Aorta (tissue), 5 donors: ENCODE measurements around the gene DPP6. TPM values are rescaled to one million over a fixed set of nuclear protein-coding genes. Genes with fewer than 3 reads are reported as not detected.

Source experiments
- ATAC-seq: fragments of 200-7000 bp; cut with Tn5 transposase; one replicate; pipeline ENCODE4 v1.9.1; 2022; ENCODE audit warnings: moderate library complexity; ENCODE audit not compliant: low FRiP score
- DNase-seq, 2 donors: peaks; one replicate each; pipeline ENCODE4 v3.0.0-alpha.2; 2020
- H3K27ac ChIP-seq, 2 donors: one replicate each; pipeline ENCODE4 v1.5.1; 2013; ENCODE audit warnings: low read length in 2 of 2, mild to moderate bottlenecking in 2 of 2, moderate library complexity in 2 of 2, control low read depth in 1 of 2, inconsistent platforms in 1 of 2, low read depth in 1 of 2
- H3K27me3 ChIP-seq, 2 donors: one replicate each; pipeline ENCODE4 v1.6.1; 2013; ENCODE audit warnings: control low read depth in 1 of 2, low read length in 1 of 2, mild to moderate bottlenecking in 1 of 2, moderate library complexity in 1 of 2; ENCODE audit not compliant: insufficient read depth in 2 of 2, control insufficient read depth in 1 of 2
- H3K36me3 ChIP-seq, 2 donors: one replicate each; pipeline ENCODE4 v1.6.1; 2013; ENCODE audit warnings: control low read depth in 1 of 2, low read length in 1 of 2, mild to moderate bottlenecking in 1 of 2; ENCODE audit not compliant: insufficient read depth in 2 of 2, control insufficient read depth in 1 of 2
- H3K4me1 ChIP-seq, 2 donors: one replicate each; pipeline ENCODE4 v1.6.1; 2013; ENCODE audit warnings: low read length in 2 of 2, control low read depth in 1 of 2, mild to moderate bottlenecking in 1 of 2, moderate library complexity in 1 of 2; ENCODE audit not compliant: insufficient read depth in 2 of 2, control insufficient read depth in 1 of 2
- H3K4me3 ChIP-seq, 2 donors: one replicate each; pipeline ENCODE4 v1.5.1; 2013; ENCODE audit warnings: low read length in 2 of 2, control low read depth in 1 of 2, mild to moderate bottlenecking in 1 of 2
- H3K9me3 ChIP-seq: one replicate; pipeline ENCODE4 v1.6.1; 2013; ENCODE audit warnings: mild to moderate bottlenecking, low read length; ENCODE audit not compliant: control insufficient read depth
- WGBS, 2 donors: extraction: QIAGEN DNeasy Blood & Tissue Kit; methylation state at CpG; one replicate each; pipeline ENCODE4 v1.1.7; 2013; 5-methylcytosine and 5-hydroxymethylcytosine counted together
- intact Hi-C, 2 donors: fragments of 100-400 bp; cut with DNase I; formaldehyde crosslinking; loops; one replicate each; pipeline versions ENCODE4 v1.14.2 to v1.15.0; 2022
- polyA plus RNA-seq, 2 donors: library from polyadenylated mRNA; stranded (reverse); fragments of 200-250 nt; gene quantifications; one replicate each; pipeline ENCODE4 v1.2.3, GENCODE V29; 2013
- total RNA-seq, 2 donors: library from RNA; stranded (reverse); fragmentation: NEBNext Ultra II Directional; extraction: Animal tissue kit (Norgen Biotek cat#: 25700); gene quantifications; one replicate each; pipeline ENCODE4 v1.2.1, GENCODE V29; 2021
- donor health status: healthy with polysubstance abuse.
- donor health status: Bipolar disorder and iron deficiency.
- donor health status: DM: no; HTN: no; CAD: no.
- donor health status: DM: no; HTN: no; CAD: no.
- donor health status: DM: yes; HTN: yes; CAD: no.

DPP6 gene
- total and polyA plus RNA-seq, 4 donors = 0.69 TPM; not detected in 3

GRCh38 chr7:154424350-154424749 lies 372.2 kb downstream of the DPP6 start:
- ATAC-seq (no peak), DNase-seq (no peak)
- Histone ChIP-seq H3K27me3 (no peaks in the 10 kb centered on the region), H3K27ac (no peak overlapping the region), H3K4me1 (no peaks in the 10 kb centered on the region), H3K36me3 (no peaks in the 10 kb centered on the region), H3K4me3 (no peak overlapping the region), H3K9me3 (no peaks in the 10 kb centered on the region)
- 38 to 45% methylated on average over 8 of the region's 8 CpGs for WGBS, 2 donors
- intact Hi-C loops = no loop called here

GRCh38 chr7:154425271-154425670 lies 373.1 kb downstream of the DPP6 start:
- Histone ChIP-seq H3K27ac (no peak overlapping the region), H3K27me3 (no peaks in the 10 kb centered on the region), H3K4me3 (no peak overlapping the region), H3K4me1 (no peaks in the 10 kb centered on the region), H3K36me3 (no peaks in the 10 kb centered on the region), H3K9me3 (no peaks in the 10 kb centered on the region)
- intact Hi-C loops = no loop called here
- 64 to 74% methylated on average over 2 of the region's 2 CpGs for WGBS, 2 donors
- ATAC-seq (no peak), DNase-seq (no peak)

- Histone ChIP-seq H3K27me3 (no peaks in the 10 kb centered on the region), H3K9me3 (no peaks in the 10 kb centered on the region), H3K36me3 (no peaks in the 10 kb centered on the region), H3K4me1 (no peaks in the 10 kb centered on the region), H3K4me3 (no peak overlapping the region), H3K27ac (no peak overlapping the region)
- DNase-seq (no peak), ATAC-seq (no peak)
- 66 to 69% methylated on average over 3 of the region's 3 CpGs for WGBS, 2 donors
- intact Hi-C loops = no loop called here
Observed at GRCh38 chr7:154426778-154427177, 374.6 kb downstream of the DPP6 start.

- DNase-seq (no peak), ATAC-seq (no peak)
- intact Hi-C loops = no loop called here
- Histone ChIP-seq H3K4me1 (no peaks in the 10 kb centered on the region), H3K27me3 (no peaks in the 10 kb centered on the region), H3K4me3 (no peak overlapping the region), H3K9me3 (no peaks in the 10 kb centered on the region), H3K27ac (no peak overlapping the region), H3K36me3 (no peaks in the 10 kb centered on the region)
Observed at GRCh38 chr7:154427533-154427932, 375.3 kb downstream of the DPP6 start.

- no peaks in the 10 kb centered on the region for H3K27me3 ChIP-seq
- H3K4me3 ChIP-seq = no peak overlapping the region
- intact Hi-C loops = no loop called here
- WGBS, 2 donors = 82 to 84% methylated on average over 20 of the region's 20 CpGs
- no peaks in the 10 kb centered on the region for H3K36me3 ChIP-seq
- no peaks in the 10 kb centered on the region for H3K9me3 ChIP-seq
- H3K27ac ChIP-seq = no peak overlapping the region
- ATAC-seq (peak; percentile 30), DNase-seq (no peak)
- H3K4me1 ChIP-seq = no peaks in the 10 kb centered on the region
Observed at GRCh38 chr7:154429666-154430404, 377.6 kb downstream of the DPP6 start.

GRCh38 chr7:154430640-154431039 lies 378.4 kb downstream of the DPP6 start:
- 79 to 80% methylated on average over 9 of the region's 9 CpGs for WGBS, 2 donors
- H3K9me3 ChIP-seq = no peaks in the 10 kb centered on the region
- ATAC-seq = no peak
- no peaks in the 10 kb centered on the region for H3K4me1 ChIP-seq
- H3K27me3 ChIP-seq = no peaks in the 10 kb centered on the region
- intact Hi-C loops = no loop called here
- DNase-seq = no peak
- H3K4me3 ChIP-seq = no peak overlapping the region
- no peaks in the 10 kb centered on the region for H3K36me3 ChIP-seq
- H3K27ac ChIP-seq = no peak overlapping the region

- ATAC-seq = peak; percentile 25
- whole genome bisulfite sequencing, 2 donors = 82 to 88% methylated on average over 9 of the region's 9 CpGs
- Histone ChIP-seq H3K36me3 (no peaks in the 10 kb centered on the region), H3K9me3 (no peaks in the 10 kb centered on the region), H3K4me1 (no peaks in the 10 kb centered on the region), H3K27ac (no peak overlapping the region), H3K4me3 (no peak overlapping the region), H3K27me3 (no peaks in the 10 kb centered on the region)
- no peak for DNase-seq
- intact Hi-C loops = no loop called here
Observed at GRCh38 chr7:154431045-154431444, 378.8 kb downstream of the DPP6 start.

- Histone ChIP-seq H3K36me3 (no peaks in the 10 kb centered on the region), H3K9me3 (no peaks in the 10 kb centered on the region), H3K27me3 (no peaks in the 10 kb centered on the region), H3K4me3 (no peak overlapping the region), H3K27ac (no peak overlapping the region), H3K4me1 (no peaks in the 10 kb centered on the region)
- 71 to 72% methylated on average over 11 of the region's 11 CpGs for WGBS, 2 donors
- intact Hi-C loops = no loop called here
- no peak for DNase-seq
- ATAC-seq = no peak
Observed at GRCh38 chr7:154433632-154434598, 381.7 kb downstream of the DPP6 start.

- Histone ChIP-seq H3K27me3 (no peaks in the 10 kb centered on the region), H3K27ac (no peak overlapping the region), H3K4me3 (no peak overlapping the region), H3K4me1 (no peaks in the 10 kb centered on the region), H3K36me3 (no peaks in the 10 kb centered on the region), H3K9me3 (no peaks in the 10 kb centered on the region)
- no peak for ATAC-seq
- no peak for DNase-seq
- intact Hi-C loops = no loop called here
- WGBS, 2 donors = 70 to 79% methylated on average over 4 of the region's 4 CpGs
Observed at GRCh38 chr7:154436560-154436959, 384.4 kb downstream of the DPP6 start.
